ENCODE results near the gene EPPIN.

GRCh38 chr20:45496166-45496565 is 51.0 kb downstream of the EPPIN start:
- TF ChIP-seq CTCF (IDR thresholded peaks at IDR 0.05), result no peak
- no peak for TF ChIP-seq POLR2A (IDR thresholded peaks at IDR 0.05)
